IMR-90 (cell line): ENCODE results near the gene CFAP58.

Source experiments
- BHLHE40 ChIP-seq: fragments of 150-350 bp; IDR thresholded peaks from 2 replicates; pipeline ENCODE4 v1.6.1; 2016; ENCODE audit warnings: mild to moderate bottlenecking, low read depth, low read length
- CEBPB ChIP-seq: IDR thresholded peaks from 2 replicates; pipeline ENCODE4 v1.6.1; 2012; ENCODE audit warnings: low read depth, low read length, improper control_type of control experiment
- CHD1 ChIP-seq: IDR thresholded peaks from 2 replicates; pipeline ENCODE4 v1.6.1; 2012; ENCODE audit warnings: low read depth, low read length, improper control_type of control experiment
- CTCF ChIP-seq: conservative IDR thresholded peaks from 2 replicates; pipeline ENCODE4 v1.5.1; 2012; ENCODE audit warnings: mild to moderate bottlenecking, low read depth, low read length, improper control_type of control experiment
- FOS ChIP-seq: fragments of 150-350 bp; IDR thresholded peaks from 2 replicates; pipeline ENCODE4 v1.6.1; 2016; ENCODE audit warnings: low read depth, low read length
- MAFK ChIP-seq: IDR thresholded peaks from 2 replicates; pipeline ENCODE4 v1.6.1; 2012; ENCODE audit warnings: low read depth, low read length, improper control_type of control experiment
- MAZ ChIP-seq: IDR thresholded peaks from 2 replicates; pipeline ENCODE4 v1.6.1; 2012; ENCODE audit warnings: low read depth, mild to moderate bottlenecking, low read length, improper control_type of control experiment, moderate library complexity, borderline replicate concordance
- MXI1 ChIP-seq: IDR thresholded peaks from 2 replicates; pipeline ENCODE4 v1.6.1; 2012; ENCODE audit warnings: low read depth, mild to moderate bottlenecking, low read length, moderate library complexity, borderline replicate concordance
- NFE2L2 ChIP-seq: fragments of 150-350 bp; IDR thresholded peaks from 2 replicates; pipeline ENCODE4 v1.6.1; 2016; ENCODE audit warnings: low read depth, mild to moderate bottlenecking, low read length
- POLR2A ChIP-seq: IDR thresholded peaks from 2 replicates; pipeline ENCODE4 v1.6.1; 2012; ENCODE audit warnings: mild to moderate bottlenecking, low read depth, low read length
- RAD21 ChIP-seq: IDR thresholded peaks from 2 replicates; pipeline ENCODE4 v1.6.1; 2012; ENCODE audit warnings: low read length, improper control_type of control experiment
- RFX5 ChIP-seq: IDR thresholded peaks from 2 replicates; pipeline ENCODE4 v1.8.0; 2012; ENCODE audit warnings: low read depth, mild to moderate bottlenecking, low read length, moderate library complexity
- TF ChIP-seq, protein P1 (sequence below): fragments of 150-350 bp; IDR thresholded peaks from 2 replicates; pipeline ENCODE4 v1.6.1; 2017; ENCODE audit warnings: mild to moderate bottlenecking, antibody characterized with exemption, low read length, low read depth

GRCh38 chr10:104330168-104331110 lies 23.2 kb upstream of the CFAP58 start:
- TF ChIP-seq CTCF (no peak), CHD1 (no peak), POLR2A (0 out of 2 replicates have a peak, but pooled peaks have one; percentile 4), BHLHE40 (peak; percentile 93), MAFK (no peak), NFE2L2 (no peak), RAD21 (no peak), RFX5 (no peak), MXI1 (no peak), MAZ (no peak), CEBPB (peak; percentile 97), FOS (peak; percentile 59)
- TF ChIP-seq, protein P1, sequence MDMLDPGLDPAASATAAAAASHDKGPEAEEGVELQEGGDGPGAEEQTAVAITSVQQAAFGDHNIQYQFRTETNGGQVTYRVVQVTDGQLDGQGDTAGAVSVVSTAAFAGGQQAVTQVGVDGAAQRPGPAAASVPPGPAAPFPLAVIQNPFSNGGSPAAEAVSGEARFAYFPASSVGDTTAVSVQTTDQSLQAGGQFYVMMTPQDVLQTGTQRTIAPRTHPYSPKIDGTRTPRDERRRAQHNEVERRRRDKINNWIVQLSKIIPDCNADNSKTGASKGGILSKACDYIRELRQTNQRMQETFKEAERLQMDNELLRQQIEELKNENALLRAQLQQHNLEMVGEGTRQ, result no peak
